Thymus (tissue), 11 donors: ENCODE data around the gene GRIP2. TPM values are rescaled to one million over a fixed set of nuclear protein-coding genes. Genes with fewer than 3 reads are reported as not detected.
A peak's percentile ranks its signal among the peaks of the same experiment; 100 is the strongest.

ENCODE experiments used
- DNase-seq, 9 donors: peaks; one replicate each; pipeline ENCODE4 v3.0.0-alpha.2; 2013; ENCODE audit warnings: low spot score in 9 of 9, low read depth in 6 of 9, missing footprints in 1 of 9
- H3K27ac ChIP-seq, 2 donors: one replicate each; pipeline ENCODE4 v1.5.1; 2013; ENCODE audit warnings: control low read depth in 1 of 2, low read depth in 1 of 2, low read length in 1 of 2, mild to moderate bottlenecking in 1 of 2, moderate library complexity in 1 of 2
- H3K27me3 ChIP-seq, 2 donors: one replicate each; pipeline ENCODE4 v1.5.1; 2013; ENCODE audit warnings: low read length in 1 of 2; ENCODE audit not compliant: control insufficient read depth in 2 of 2, insufficient read depth in 1 of 2
- H3K36me3 ChIP-seq, 2 donors: one replicate each; pipeline ENCODE4 v1.5.1; 2013; ENCODE audit warnings: low read length in 1 of 2, mild to moderate bottlenecking in 1 of 2, moderate library complexity in 1 of 2; ENCODE audit not compliant: control insufficient read depth in 2 of 2, insufficient read depth in 2 of 2
- H3K4me1 ChIP-seq, 2 donors: one replicate each; pipeline ENCODE4 v1.5.1; 2013; ENCODE audit warnings: low read length in 2 of 2; ENCODE audit not compliant: control insufficient read depth in 2 of 2, insufficient read depth in 2 of 2
- H3K4me3 ChIP-seq, 2 donors: one replicate each; pipeline ENCODE4 v1.5.1; 2013; ENCODE audit warnings: low read length in 2 of 2, control low read depth in 1 of 2, mild to moderate bottlenecking in 1 of 2
- H3K9me3 ChIP-seq, 2 donors: one replicate each; pipeline ENCODE4 v1.5.1; 2013; ENCODE audit warnings: low read length in 1 of 2, mild to moderate bottlenecking in 1 of 2; ENCODE audit not compliant: control insufficient read depth in 2 of 2, insufficient read depth in 1 of 2
- WGBS: extraction: QIAGEN DNeasy Blood & Tissue Kit; methylation state at CpG from one replicate; pipeline ENCODE4 v1.1.7; 2013; 5-methylcytosine and 5-hydroxymethylcytosine counted together
- polyA plus RNA-seq: library from polyadenylated mRNA; stranded (reverse); fragments of 200-250 nt; gene quantifications from one replicate; pipeline ENCODE4 v1.2.3, GENCODE V29; 2013
- total RNA-seq: library from RNA; stranded (reverse); fragments of 120-200 nt; gene quantifications from one replicate; pipeline ENCODE4 v1.2.4, GENCODE V29; 2013
- donor health status: healthy.

Gene GRIP2
- total and polyA plus RNA-seq, 2 donors = 0.14 to 0.37 TPM

GRCh38 chr3:14451844-14452739 is 88.0 kb downstream of the GRIP2 start:
- Histone ChIP-seq H3K27me3 (no peaks in the 10 kb centered on the region), H3K9me3 (no peaks in the 10 kb centered on the region), H3K36me3 (peaks cover 51 to 63% of the 10 kb centered on the region in 2 donors), H3K4me3 (no peak overlapping the region), H3K27ac (peak overlapping the region in 1 of 2 donors; percentile 36), H3K4me1 (no peaks in the 10 kb centered on the region)
- WGBS = 93% methylated on average over 17 of the region's 17 CpGs
- no peak for DNase-seq

GRCh38 chr3:14450922-14451606 is 89.1 kb downstream of the GRIP2 start:
- no peak for DNase-seq
- H3K27ac ChIP-seq = no peak overlapping the region
- no peaks in the 10 kb centered on the region for H3K4me1 ChIP-seq
- no peak overlapping the region for H3K4me3 ChIP-seq
- peaks cover 52 to 68% of the 10 kb centered on the region in 2 donors for H3K36me3 ChIP-seq
- 97% methylated on average over 5 of the region's 5 CpGs for WGBS
- no peaks in the 10 kb centered on the region for H3K27me3 ChIP-seq
- H3K9me3 ChIP-seq = no peaks in the 10 kb centered on the region

DNA sequence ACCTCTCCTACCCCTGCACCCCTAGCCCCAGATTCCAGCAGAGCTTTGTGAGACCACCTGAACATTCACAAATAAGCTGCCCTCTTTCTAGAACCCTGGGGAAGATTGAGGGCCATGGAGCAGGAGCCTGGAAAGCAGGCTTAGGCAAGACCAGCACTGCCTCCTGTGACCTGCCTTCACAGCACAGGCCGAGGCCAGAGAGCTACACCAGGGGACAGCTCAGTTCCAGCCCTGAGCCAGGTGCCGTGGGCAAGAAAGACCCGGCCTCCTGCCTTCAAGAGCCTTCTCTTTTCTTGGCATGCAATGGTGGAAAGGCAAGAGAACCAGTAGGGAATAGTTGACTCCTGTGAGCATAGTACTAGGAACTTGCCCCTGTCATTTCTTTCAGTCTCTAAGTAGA is 89.6 kb downstream of the GRIP2 start:
- 97% methylated on average over 3 of the region's 3 CpGs for WGBS
- Histone ChIP-seq H3K4me1 (no peaks in the 10 kb centered on the region), H3K9me3 (no peaks in the 10 kb centered on the region), H3K27ac (no peak overlapping the region), H3K4me3 (no peak overlapping the region), H3K36me3 (peaks cover 57 to 69% of the 10 kb centered on the region in 2 donors), H3K27me3 (no peaks in the 10 kb centered on the region)
- no peak for DNase-seq

DNA sequence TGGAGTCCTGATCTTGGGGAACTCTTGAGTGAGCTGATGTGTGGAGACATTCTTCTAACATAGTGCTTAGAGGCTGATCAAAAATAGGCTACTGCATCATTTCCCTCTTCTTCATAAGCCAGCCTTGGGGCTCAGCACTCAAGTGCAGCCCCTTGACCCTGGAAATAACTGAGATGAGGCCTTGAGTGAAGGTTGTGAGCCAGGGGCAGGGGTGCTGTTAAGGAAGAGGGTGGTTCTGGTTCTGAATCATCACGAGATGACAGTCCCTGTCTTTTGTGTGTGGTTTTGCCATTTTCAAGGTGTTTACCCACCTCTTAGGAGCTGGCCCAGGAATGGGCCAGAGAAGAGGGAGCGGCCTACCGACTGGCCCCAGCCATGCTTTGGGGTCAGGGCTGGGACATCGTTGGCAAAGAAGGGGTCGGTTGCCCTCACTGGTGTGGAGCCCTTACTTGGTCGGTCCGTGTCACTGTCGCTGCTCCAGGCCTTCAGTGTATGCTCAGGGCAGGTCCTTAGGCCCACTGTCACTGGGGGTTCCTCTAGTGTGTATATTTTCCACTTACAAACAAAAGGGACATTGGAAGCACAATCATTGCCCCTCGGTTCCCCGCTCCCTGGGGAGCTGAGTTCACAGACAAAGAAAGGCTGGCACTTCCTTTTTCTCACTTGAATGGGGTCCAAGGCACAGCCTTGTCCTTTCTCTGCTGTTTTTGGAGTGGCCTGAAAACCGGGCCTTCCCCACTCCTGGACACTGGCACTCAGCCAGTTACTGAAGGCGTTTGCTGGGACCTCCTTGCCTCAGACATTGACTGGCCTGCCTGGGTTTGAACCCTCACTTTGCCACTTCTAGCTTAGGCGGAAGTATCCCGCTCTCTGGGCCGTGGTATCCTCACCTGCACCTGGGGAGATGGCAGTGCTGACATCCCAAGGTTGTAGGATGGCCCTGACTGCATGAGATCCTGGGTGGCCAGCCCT is 91.1 kb downstream of the GRIP2 start:
- Histone ChIP-seq H3K4me3 (no peak overlapping the region), H3K4me1 (no peaks in the 10 kb centered on the region), H3K27ac (no peak overlapping the region), H3K36me3 (peaks cover 60 to 61% of the 10 kb centered on the region in 2 donors), H3K27me3 (no peaks in the 10 kb centered on the region), H3K9me3 (no peaks in the 10 kb centered on the region)
- DNase-seq = no peak
- WGBS = 96% methylated on average over 15 of the region's 15 CpGs

GRCh38 chr3:14448063-14448462 is 92.1 kb downstream of the GRIP2 start:
- H3K9me3 ChIP-seq = no peaks in the 10 kb centered on the region
- DNase-seq = no peak
- H3K27me3 ChIP-seq = no peaks in the 10 kb centered on the region
- H3K36me3 ChIP-seq = peaks cover 59 to 66% of the 10 kb centered on the region in 2 donors
- no peak overlapping the region for H3K4me3 ChIP-seq
- over 99% methylated on average over 4 of the region's 4 CpGs for WGBS
- no peaks in the 10 kb centered on the region for H3K4me1 ChIP-seq
- H3K27ac ChIP-seq = no peak overlapping the region

GRCh38 chr3:14446988-14447570 is 93.1 kb downstream of the GRIP2 start:
- H3K4me3 ChIP-seq = no peak overlapping the region
- H3K27ac ChIP-seq = no peak overlapping the region
- no peaks in the 10 kb centered on the region for H3K4me1 ChIP-seq
- no peaks in the 10 kb centered on the region for H3K27me3 ChIP-seq
- peaks cover 58 to 59% of the 10 kb centered on the region in 2 donors for H3K36me3 ChIP-seq
- DNase-seq = no peak
- WGBS = 100% methylated on average over 1 of the region's 1 CpG
- no peaks in the 10 kb centered on the region for H3K9me3 ChIP-seq

DNA sequence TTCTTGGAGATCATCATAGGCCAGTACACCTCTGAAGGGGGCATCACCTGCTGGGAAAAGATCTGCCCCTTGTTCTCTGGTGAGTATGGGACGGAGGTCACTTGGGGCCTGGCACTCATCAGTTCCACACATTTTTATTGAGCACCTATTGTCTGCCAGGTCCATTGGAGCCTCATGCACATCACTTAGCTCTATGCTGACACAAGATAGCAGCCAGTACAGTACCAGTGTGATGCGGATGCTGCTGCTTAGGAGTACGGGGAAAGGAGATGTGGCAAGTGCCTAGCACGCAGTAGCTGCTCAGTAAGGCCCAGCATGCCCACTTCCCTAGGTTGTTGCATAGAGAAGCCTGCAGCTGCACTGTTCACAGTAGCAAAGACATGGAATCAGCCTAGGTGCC is 94.4 kb downstream of the GRIP2 start:
- no peak overlapping the region for H3K4me3 ChIP-seq
- peaks cover 0 to 3% of the 10 kb centered on the region in 2 donors for H3K4me1 ChIP-seq
- no peaks in the 10 kb centered on the region for H3K27me3 ChIP-seq
- peaks cover 48 to 51% of the 10 kb centered on the region in 2 donors for H3K36me3 ChIP-seq
- DNase-seq = no peak
- no peaks in the 10 kb centered on the region for H3K9me3 ChIP-seq
- over 99% methylated on average over 4 of the region's 4 CpGs for WGBS
- no peak overlapping the region for H3K27ac ChIP-seq

DNA sequence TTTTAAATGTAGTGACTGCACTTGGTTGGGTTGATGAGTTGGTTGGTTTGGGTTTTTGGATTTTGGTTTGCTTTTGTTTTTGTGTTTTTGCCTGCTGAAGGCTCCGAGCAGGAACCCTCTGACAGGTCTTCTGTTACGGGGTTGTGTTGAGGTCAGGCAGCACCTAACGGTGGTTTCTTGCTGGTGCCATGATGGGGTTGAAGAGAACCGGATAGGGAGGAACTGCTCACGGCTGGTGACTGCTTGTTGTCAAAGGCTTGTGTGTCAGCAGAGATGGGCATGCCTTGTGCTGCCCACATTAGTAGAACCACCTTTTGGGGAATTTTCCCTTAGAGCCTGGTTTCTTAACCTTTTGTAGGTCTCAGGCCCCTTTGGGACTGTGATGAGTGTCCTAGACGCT is 95.8 kb downstream of the GRIP2 start:
- H3K36me3 ChIP-seq = peaks cover 39 to 44% of the 10 kb centered on the region in 2 donors

More for the DNA sequence above, 95.8 kb downstream of the GRIP2 start:
- 98% methylated on average over 6 of the region's 6 CpGs for WGBS
- Histone ChIP-seq H3K4me3 (no peak overlapping the region), H3K27ac (no peak overlapping the region), H3K27me3 (no peaks in the 10 kb centered on the region), H3K9me3 (no peaks in the 10 kb centered on the region), H3K4me1 (peaks cover 0 to 15% of the 10 kb centered on the region in 2 donors)
- DNase-seq = no peak
